Measurements from ENCODE around the gene ANXA3. TPM values are rescaled to one million over a fixed set of nuclear protein-coding genes. Genes with fewer than 3 reads are reported as not detected.

The ANXA3 gene
- total RNA-seq, 3 donors from 2014 or later = 37.6 to 170 (median 95.7) TPM

DNA sequence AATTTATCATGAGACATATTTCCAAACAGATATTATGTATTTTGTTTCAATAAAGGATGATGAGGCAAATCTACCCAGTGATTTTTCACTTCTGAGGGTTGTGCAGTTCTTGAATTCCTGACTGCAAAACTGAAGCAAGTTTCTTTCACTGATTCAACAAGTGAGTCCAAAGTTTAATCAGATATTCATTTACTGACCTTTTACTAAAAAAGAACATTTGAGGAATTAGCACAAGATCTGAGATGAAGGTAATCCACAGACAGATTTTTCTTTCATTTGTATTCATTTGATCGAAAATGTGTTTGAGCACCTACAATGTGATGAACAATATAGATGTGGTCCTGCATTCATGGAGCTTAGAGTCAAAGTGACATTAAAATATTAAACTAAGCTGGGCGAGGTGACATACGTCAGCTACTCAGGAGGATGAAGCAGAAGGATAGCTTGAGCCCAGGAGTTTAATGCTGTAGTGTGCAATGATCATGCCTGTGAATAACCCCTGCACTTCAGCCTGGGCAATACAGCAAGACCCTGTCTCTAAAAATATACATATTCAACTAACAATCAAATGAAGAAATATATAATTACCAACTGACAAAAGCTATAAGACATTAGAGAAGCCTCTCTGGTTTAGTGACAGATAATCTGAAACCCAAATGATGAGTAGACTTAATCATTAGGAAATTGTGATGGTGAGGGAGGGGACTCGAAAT is 76.6 kb downstream of the ANXA3 start:
- intact Hi-C loops (cut with DNase I; ENCODE audit: low total_unique reads) = no loop called here
- no peak for DNase-seq (ENCODE audit: low spot score in 2 of 2)
- Histone ChIP-seq H3K27me3 (no peaks in the 10 kb centered on the region), H3K9me3 (no peaks in the 10 kb centered on the region), H3K36me3 (no peaks in the 10 kb centered on the region), H3K27ac (no peak overlapping the region), H3K4me1 (no peaks in the 10 kb centered on the region), H3K4me3 (no peak overlapping the region)
- TF ChIP-seq POLR2AphosphoS5 (IDR thresholded peaks at IDR 0.05) = no peak
- TF ChIP-seq POLR2A (IDR thresholded peaks at IDR 0.05) = no peak
- TF ChIP-seq, protein P1, sequence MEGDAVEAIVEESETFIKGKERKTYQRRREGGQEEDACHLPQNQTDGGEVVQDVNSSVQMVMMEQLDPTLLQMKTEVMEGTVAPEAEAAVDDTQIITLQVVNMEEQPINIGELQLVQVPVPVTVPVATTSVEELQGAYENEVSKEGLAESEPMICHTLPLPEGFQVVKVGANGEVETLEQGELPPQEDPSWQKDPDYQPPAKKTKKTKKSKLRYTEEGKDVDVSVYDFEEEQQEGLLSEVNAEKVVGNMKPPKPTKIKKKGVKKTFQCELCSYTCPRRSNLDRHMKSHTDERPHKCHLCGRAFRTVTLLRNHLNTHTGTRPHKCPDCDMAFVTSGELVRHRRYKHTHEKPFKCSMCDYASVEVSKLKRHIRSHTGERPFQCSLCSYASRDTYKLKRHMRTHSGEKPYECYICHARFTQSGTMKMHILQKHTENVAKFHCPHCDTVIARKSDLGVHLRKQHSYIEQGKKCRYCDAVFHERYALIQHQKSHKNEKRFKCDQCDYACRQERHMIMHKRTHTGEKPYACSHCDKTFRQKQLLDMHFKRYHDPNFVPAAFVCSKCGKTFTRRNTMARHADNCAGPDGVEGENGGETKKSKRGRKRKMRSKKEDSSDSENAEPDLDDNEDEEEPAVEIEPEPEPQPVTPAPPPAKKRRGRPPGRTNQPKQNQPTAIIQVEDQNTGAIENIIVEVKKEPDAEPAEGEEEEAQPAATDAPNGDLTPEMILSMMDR (IDR thresholded peaks at IDR 0.05) = no peak

DNA sequence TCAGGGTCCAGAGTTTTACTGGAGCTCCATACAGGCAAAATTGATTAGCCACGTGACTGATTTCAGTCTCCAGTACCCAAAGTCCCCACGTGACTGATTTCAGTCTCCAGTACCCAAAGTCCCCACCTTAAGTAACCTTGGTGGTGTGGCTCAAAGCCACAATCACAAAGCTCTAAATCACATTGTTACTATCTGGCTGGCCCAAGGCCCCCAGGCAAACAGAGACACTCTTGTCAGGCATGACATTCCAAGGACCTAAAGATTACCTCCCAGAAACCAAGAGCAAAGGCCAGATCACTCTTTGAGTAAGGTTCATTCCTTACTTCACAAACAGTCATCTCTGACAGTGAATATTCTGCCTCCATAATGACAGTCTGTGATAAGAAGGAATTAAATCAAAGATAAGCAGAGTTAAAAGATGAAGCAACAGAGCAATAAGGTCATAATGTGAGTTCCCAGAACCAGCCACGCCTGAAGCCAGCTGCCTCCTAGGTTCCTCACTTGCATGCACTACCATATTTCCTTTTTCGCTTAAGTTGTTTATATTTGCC is 78.5 kb downstream of the ANXA3 start:
- Histone ChIP-seq H3K36me3 (no peaks in the 10 kb centered on the region), H3K9me3 (no peaks in the 10 kb centered on the region), H3K27ac (no peak overlapping the region), H3K27me3 (no peaks in the 10 kb centered on the region), H3K4me3 (no peak overlapping the region), H3K4me1 (peaks cover 0 to 4% of the 10 kb centered on the region in 2 donors)
- no peak for TF ChIP-seq POLR2A (IDR thresholded peaks at IDR 0.05)
- no peak for TF ChIP-seq POLR2AphosphoS5 (IDR thresholded peaks at IDR 0.05)
- TF ChIP-seq, protein P1 (IDR thresholded peaks at IDR 0.05) = no peak
- intact Hi-C loops (cut with DNase I; ENCODE audit: low total_unique reads) = no loop called here
- no peak for DNase-seq (ENCODE audit: low spot score in 2 of 2)

DNA sequence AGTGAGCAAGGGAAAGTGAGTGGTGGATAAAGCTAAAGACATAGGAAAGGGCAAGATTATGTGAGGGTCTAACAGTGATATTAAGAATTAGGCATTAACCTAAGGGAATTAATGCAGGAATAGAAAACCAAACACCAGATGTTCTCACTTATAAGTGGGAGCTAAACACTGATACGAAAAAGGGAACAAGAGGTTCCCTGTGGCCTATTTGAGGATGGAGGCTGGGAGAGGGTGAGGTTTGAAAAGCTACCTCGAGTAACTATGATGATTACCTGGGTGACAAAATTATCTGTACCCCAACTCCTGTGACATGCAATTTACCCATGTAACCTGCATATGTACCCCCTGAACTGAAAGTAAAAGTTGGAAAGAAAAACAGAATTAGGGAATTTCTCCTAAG is 79.0 kb downstream of the ANXA3 start:
- Histone ChIP-seq H3K4me3 (no peak overlapping the region), H3K4me1 (peaks cover 0 to 4% of the 10 kb centered on the region in 2 donors), H3K27me3 (no peaks in the 10 kb centered on the region), H3K27ac (no peak overlapping the region), H3K9me3 (no peaks in the 10 kb centered on the region), H3K36me3 (no peaks in the 10 kb centered on the region)
- TF ChIP-seq POLR2A (IDR thresholded peaks at IDR 0.05) (no peak), POLR2AphosphoS5 (IDR thresholded peaks at IDR 0.05) (no peak)
- TF ChIP-seq, protein P1 (IDR thresholded peaks at IDR 0.05) = no peak
- no peak for DNase-seq (ENCODE audit: low spot score in 2 of 2)
- intact Hi-C loops (cut with DNase I; ENCODE audit: low total_unique reads) = no loop called here

DNA sequence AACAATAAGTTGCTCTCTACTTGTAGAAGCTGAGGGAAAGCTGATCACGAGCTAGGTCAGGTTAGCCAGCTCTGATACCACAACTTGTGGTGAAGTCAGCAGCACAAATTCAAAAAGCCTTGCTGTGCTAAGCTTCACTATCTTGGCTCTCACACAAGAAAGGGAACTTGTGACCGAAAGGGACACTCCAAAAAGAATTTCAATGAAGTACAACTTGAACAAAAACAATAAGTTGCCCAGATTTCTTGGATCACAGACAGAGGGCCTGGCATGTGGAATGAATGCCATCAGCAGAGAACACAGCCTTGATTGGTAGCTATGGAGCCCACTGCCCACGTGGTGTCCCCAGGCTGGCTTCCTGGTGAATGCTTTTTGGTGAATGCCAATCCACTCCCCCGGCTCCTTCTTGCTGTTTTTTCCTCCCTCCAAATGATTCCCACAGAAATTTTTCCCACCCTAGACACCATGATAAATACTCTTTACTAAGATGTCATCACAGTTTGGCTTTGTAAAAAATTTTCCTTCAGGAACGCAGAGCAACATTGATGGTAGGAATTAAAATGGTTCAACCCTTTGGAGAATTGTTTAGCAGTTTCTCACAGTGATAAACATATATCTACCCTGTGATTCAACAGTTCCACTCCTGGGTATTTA is 82.6 kb downstream of the ANXA3 start:
- H3K4me3 ChIP-seq = no peak overlapping the region

More for the DNA sequence above, 82.6 kb downstream of the ANXA3 start:
- DNase-seq (ENCODE audit: low spot score in 2 of 2) = peak; percentile 62 to 95
- H3K27ac ChIP-seq = peak overlapping the region; percentile 84
- TF ChIP-seq POLR2A (IDR thresholded peaks at IDR 0.05) (no peak), POLR2AphosphoS5 (IDR thresholded peaks at IDR 0.05) (peak in 1 of 3 donors; percentile 22)
- TF ChIP-seq, protein P1 (IDR thresholded peaks at IDR 0.05) = peak in 1 of 3 donors; percentile 26
- intact Hi-C loops (cut with DNase I; ENCODE audit: low total_unique reads) = no loop called here
- no peaks in the 10 kb centered on the region for H3K9me3 ChIP-seq
- peaks cover 0 to 4% of the 10 kb centered on the region in 2 donors for H3K4me1 ChIP-seq
- no peaks in the 10 kb centered on the region for H3K27me3 ChIP-seq
- H3K36me3 ChIP-seq = no peaks in the 10 kb centered on the region

All from breast epithelium (tissue), 4 donors.